Testis (tissue), 3 donors: ENCODE data around the gene CPB1. TPM values are rescaled to one million over a fixed set of nuclear protein-coding genes. Genes with fewer than 3 reads are reported as not detected.

ENCODE experiments used
- DNase-seq: peaks from one replicate; pipeline ENCODE4 v3.0.0-alpha.2; 2019
- H3K27ac ChIP-seq, 2 donors: fragments of 200-600 bp; sonication (generic); one replicate each; pipeline ENCODE4 v1.5.1; 2019
- H3K27me3 ChIP-seq: fragments of 200-600 bp; sonication (generic); one replicate; pipeline ENCODE4 v1.5.1; 2019
- H3K36me3 ChIP-seq: fragments of 200-600 bp; sonication (generic); one replicate; pipeline ENCODE4 v1.5.1; 2017; ENCODE audit warnings: low read depth; ENCODE audit errors: missing control alignments
- H3K4me1 ChIP-seq: fragments of 200-600 bp; sonication (generic); one replicate; pipeline ENCODE4 v1.5.1; 2019
- H3K4me3 ChIP-seq, 2 donors: fragments of 200-600 bp; sonication (generic); one replicate each; pipeline ENCODE4 v1.5.1; 2017 to 2019
- H3K9me3 ChIP-seq: fragments of 200-600 bp; sonication (generic); one replicate; pipeline ENCODE4 v1.5.1; 2017
- CTCF ChIP-seq, 3 experiments: fragments of 450-650 bp in 2 of 3; fragments of 200-600 bp in 1 of 3; sonication (generic) in 1 of 3; IDR thresholded peaks; one replicate each; pipeline ENCODE4 v1.5.1; 2016 to 2019; ENCODE audit warnings: antibody characterized with exemption in 3 of 3, mild to moderate bottlenecking in 2 of 3, moderate library complexity in 1 of 3
- POLR2A ChIP-seq: fragments of 450-650 bp; IDR thresholded peaks from one replicate; pipeline ENCODE4 v1.6.1; 2017; ENCODE audit warnings: antibody characterized with exemption, mild to moderate bottlenecking, moderate library complexity
- WGBS, 2 donors: methylation state at CpG; one replicate each; pipeline ENCODE4 v1.1.5; 2018; 5-methylcytosine and 5-hydroxymethylcytosine counted together
- intact Hi-C: fragments of 100-400 bp; cut with DNase I; formaldehyde crosslinking; loops from one replicate; pipeline ENCODE4 v1.15.1; 2023; ENCODE audit warnings: low total_unique reads
- polyA plus RNA-seq: library from polyadenylated mRNA; stranded (reverse); fragments of 350-450 nt; fragmentation: Illumina TruSeq; extraction: RNeasy Lipid Tissue Mini Kit (QIAGEN cat#74804); gene quantifications from one replicate; pipeline ENCODE4 v1.2.3, GENCODE V29; 2014; ENCODE audit warnings: low read depth, low replicate concordance; ENCODE audit not compliant: insufficient read depth
- total RNA-seq, 2 donors: library from RNA; depleted of rRNA; stranded (reverse); fragments of >200 nt; gene quantifications; one replicate each; pipeline ENCODE4 v1.2.3, GENCODE V29; 2016

The CPB1 gene
- total and polyA plus RNA-seq, 3 donors from 2014 or later: 1.4 to 2.3 (median 1.7) TPM

DNA sequence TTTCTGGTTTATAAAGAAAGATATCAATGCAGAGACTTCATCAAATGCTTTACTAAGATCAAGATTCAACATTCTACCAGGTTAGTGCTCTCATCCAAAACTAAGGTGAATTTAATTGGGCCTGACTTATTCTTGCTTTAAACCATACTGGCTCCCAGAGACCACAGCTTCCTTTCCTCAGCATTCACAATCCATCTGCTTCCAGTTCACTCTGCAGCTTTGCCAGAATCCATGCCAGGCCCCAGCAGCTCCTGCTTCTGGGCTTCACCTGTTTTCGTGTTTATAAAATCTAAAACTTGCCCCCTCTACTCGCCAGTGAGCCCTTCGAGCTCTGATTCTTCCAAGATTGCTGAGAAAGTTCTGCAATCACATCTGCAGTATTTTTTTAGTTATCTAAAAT lies 2.3 kb downstream of the CPB1 start:
- H3K36me3 ChIP-seq: no peaks in the 10 kb centered on the region
- H3K27me3 ChIP-seq: no peaks in the 10 kb centered on the region
- DNase-seq: no peak
- no peak overlapping the region for H3K27ac ChIP-seq
- H3K4me3 ChIP-seq: no peak overlapping the region
- peaks cover 3% of the 10 kb centered on the region for H3K4me1 ChIP-seq
- TF ChIP-seq CTCF (IDR thresholded peaks at IDR 0.05) (no peak), POLR2A (no peak)
- no peaks in the 10 kb centered on the region for H3K9me3 ChIP-seq
- WGBS, 2 donors: 93 to 96% methylated on average over 3 of the region's 3 CpGs
- intact Hi-C loops: no loop called here

- H3K9me3 ChIP-seq: no peaks in the 10 kb centered on the region
- 93 to 95% methylated on average over 3 of the region's 3 CpGs for whole genome bisulfite sequencing, 2 donors
- no peaks in the 10 kb centered on the region for H3K27me3 ChIP-seq
- no peak for DNase-seq
- H3K36me3 ChIP-seq: no peaks in the 10 kb centered on the region
- H3K4me1 ChIP-seq: peaks cover 3% of the 10 kb centered on the region
- TF ChIP-seq CTCF (IDR thresholded peaks at IDR 0.05): no peak
- TF ChIP-seq POLR2A: no peak
- intact Hi-C loops: no loop called here
- H3K27ac ChIP-seq: no peak overlapping the region
- no peak overlapping the region for H3K4me3 ChIP-seq
Measured at GRCh38 chr3:148833223-148833622, 5.6 kb downstream of the CPB1 start.

DNA sequence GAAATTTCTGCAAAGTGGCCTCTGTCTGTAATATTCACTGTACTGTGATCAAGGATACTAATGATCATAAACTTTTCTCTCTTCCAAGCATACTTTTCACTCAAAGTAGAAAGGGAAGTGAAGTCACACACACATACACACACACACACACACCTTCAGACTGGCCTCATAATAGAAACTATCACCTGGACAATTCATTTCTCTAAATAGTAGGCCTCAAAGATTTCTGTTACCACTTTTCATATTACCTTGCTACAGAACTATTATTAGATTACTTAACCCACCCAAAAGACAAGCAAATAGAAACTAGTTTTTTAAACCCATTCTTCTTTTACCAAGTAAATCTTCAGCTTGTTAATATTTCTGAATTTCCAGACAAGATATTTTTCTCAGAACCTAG lies 12.2 kb downstream of the CPB1 start:
- DNase-seq: no peak
- no peak for TF ChIP-seq POLR2A
- no peak for TF ChIP-seq CTCF (IDR thresholded peaks at IDR 0.05)
- no peaks in the 10 kb centered on the region for H3K27me3 ChIP-seq
- no peak overlapping the region for H3K27ac ChIP-seq
- H3K36me3 ChIP-seq: no peaks in the 10 kb centered on the region
- H3K4me1 ChIP-seq: no peaks in the 10 kb centered on the region
- no peak overlapping the region for H3K4me3 ChIP-seq
- H3K9me3 ChIP-seq: no peaks in the 10 kb centered on the region
- intact Hi-C loops: no loop called here

DNA sequence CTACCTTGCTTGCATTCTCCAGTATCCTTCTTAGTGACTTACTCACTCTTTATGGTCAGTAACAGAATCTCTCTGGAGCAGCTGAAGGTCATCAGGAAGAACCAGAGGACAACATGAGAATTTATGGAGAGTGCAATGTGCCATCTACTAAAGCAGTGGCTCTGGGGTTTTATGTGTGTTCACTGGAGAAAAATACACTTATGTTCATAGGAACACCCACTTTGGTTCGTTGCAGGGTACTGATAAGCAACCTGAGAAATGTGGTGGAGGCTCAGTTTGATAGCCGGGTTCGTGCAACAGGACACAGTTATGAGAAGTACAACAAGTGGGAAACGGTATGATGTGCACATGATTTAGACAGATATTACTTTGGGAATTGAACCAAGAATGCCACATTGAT lies 12.8 kb downstream of the CPB1 start:
- H3K27ac ChIP-seq: no peak overlapping the region
- 63 to 71% methylated on average over 4 of the region's 4 CpGs for WGBS, 2 donors

More for the DNA sequence above, 12.8 kb downstream of the CPB1 start:
- Histone ChIP-seq H3K27me3 (no peaks in the 10 kb centered on the region), H3K4me1 (no peaks in the 10 kb centered on the region), H3K4me3 (no peak overlapping the region), H3K9me3 (no peaks in the 10 kb centered on the region), H3K36me3 (no peaks in the 10 kb centered on the region)
- intact Hi-C loops: no loop called here
- no peak for DNase-seq
- TF ChIP-seq POLR2A (no peak), CTCF (IDR thresholded peaks at IDR 0.05) (no peak)
